ENCODE measurements around the gene SMARCC1. TPM values are rescaled to one million over a fixed set of nuclear protein-coding genes. Genes with fewer than 3 reads are reported as not detected.

SMARCC1 gene
- total and polyA plus RNA-seq, 2 experiments from 2014 or later, result 35.5 to 38.2 TPM

GRCh38 chr3:47799733-47800132, 18.0 kb upstream of the SMARCC1 start:
- Histone ChIP-seq H3K36me3 (replicated peaks; ENCODE audit: insufficient read depth, low read depth) (no peaks in the 10 kb centered on the region), H4K20me1 (ENCODE audit: insufficient read depth, poor library complexity, severe bottlenecking) (no peaks in the 10 kb centered on the region), H3K4me1 (ENCODE audit: insufficient read depth) (peaks cover 10% of the 10 kb centered on the region), H3K4me2 (no peak overlapping the region), H2AFZ (no peak overlapping the region), H3K9me2 (replicated peaks; ENCODE audit: insufficient read depth) (no peaks in the 10 kb centered on the region), H3K27ac (no peak overlapping the region), H3K27me3 (no peaks in the 10 kb centered on the region), H3K79me2 (peaks cover 18% of the 10 kb centered on the region), H3K9me3 (ENCODE audit: low read depth) (no peaks in the 10 kb centered on the region), H3K4me3 (no peak overlapping the region)
- TF ChIP-seq CTCF (IDR thresholded peaks at IDR 0.05; ENCODE audit: poor library complexity), result peak; percentile 11
- TF ChIP-seq EZH2phosphoT487 (IDR thresholded peaks at IDR 0.05; ENCODE audit: low read depth, severe bottlenecking, unreplicated experiment), result no peak
- no peak for DNase-seq (ENCODE audit: low spot score)
- WGBS (ENCODE audit: low lambda C conversion rate, missing lambda C conversion rate), result 84% methylated on average over 4 of the region's 4 CpGs

- DNase-seq (ENCODE audit: low spot score), result no peak
- no peak overlapping the region for H3K4me2 ChIP-seq
- H3K27ac ChIP-seq, result no peak overlapping the region
- no peak overlapping the region for H2AFZ ChIP-seq
- no peaks in the 10 kb centered on the region for H3K36me3 ChIP-seq (replicated peaks; ENCODE audit: insufficient read depth, low read depth)
- H4K20me1 ChIP-seq (ENCODE audit: insufficient read depth, poor library complexity, severe bottlenecking), result no peaks in the 10 kb centered on the region
- 73% methylated on average over 4 of the region's 4 CpGs for WGBS (ENCODE audit: low lambda C conversion rate, missing lambda C conversion rate)
- no peak for TF ChIP-seq CTCF (IDR thresholded peaks at IDR 0.05; ENCODE audit: poor library complexity)
- TF ChIP-seq EZH2 (IDR thresholded peaks at IDR 0.05; ENCODE audit: borderline replicate concordance), result no peak
- no peak for TF ChIP-seq EZH2phosphoT487 (IDR thresholded peaks at IDR 0.05; ENCODE audit: low read depth, severe bottlenecking, unreplicated experiment)
- H3K4me3 ChIP-seq, result no peak overlapping the region
- H3K9me3 ChIP-seq (ENCODE audit: low read depth), result no peaks in the 10 kb centered on the region
- H3K27me3 ChIP-seq, result no peaks in the 10 kb centered on the region
- no peaks in the 10 kb centered on the region for H3K4me1 ChIP-seq (ENCODE audit: insufficient read depth)
- no peaks in the 10 kb centered on the region for H3K9me2 ChIP-seq (replicated peaks; ENCODE audit: insufficient read depth)
- H3K79me2 ChIP-seq, result no peaks in the 10 kb centered on the region
Observed at GRCh38 chr3:47794544-47794943, 12.9 kb upstream of the SMARCC1 start.

- Histone ChIP-seq H3K4me1 (ENCODE audit: insufficient read depth) (no peaks in the 10 kb centered on the region), H3K4me3 (no peak overlapping the region), H3K36me3 (replicated peaks; ENCODE audit: insufficient read depth, low read depth) (no peaks in the 10 kb centered on the region), H3K9me2 (replicated peaks; ENCODE audit: insufficient read depth) (no peaks in the 10 kb centered on the region), H3K9me3 (ENCODE audit: low read depth) (no peaks in the 10 kb centered on the region), H3K27ac (no peak overlapping the region), H3K27me3 (no peaks in the 10 kb centered on the region), H3K79me2 (no peaks in the 10 kb centered on the region), H4K20me1 (ENCODE audit: insufficient read depth, poor library complexity, severe bottlenecking) (no peaks in the 10 kb centered on the region), H2AFZ (no peak overlapping the region), H3K4me2 (no peak overlapping the region)
- TF ChIP-seq EZH2 (IDR thresholded peaks at IDR 0.05; ENCODE audit: borderline replicate concordance) (no peak), CTCF (IDR thresholded peaks at IDR 0.05; ENCODE audit: poor library complexity) (no peak), EZH2phosphoT487 (IDR thresholded peaks at IDR 0.05; ENCODE audit: low read depth, severe bottlenecking, unreplicated experiment) (no peak)
- 89% methylated on average over 2 of the region's 2 CpGs for WGBS (ENCODE audit: low lambda C conversion rate, missing lambda C conversion rate)
- no peak for DNase-seq (ENCODE audit: low spot score)
Observed at GRCh38 chr3:47792699-47793098, 11.0 kb upstream of the SMARCC1 start.
